ENCODE results near the gene LRRC3. TPM values are rescaled to one million over a fixed set of nuclear protein-coding genes. Genes with fewer than 3 reads are reported as not detected.

The LRRC3 gene
- total RNA-seq, 2 donors from 2014 or later, result 1.6 to 7.1 TPM

- no peak for TF ChIP-seq POLR2A (IDR thresholded peaks at IDR 0.05)
- TF ChIP-seq CTCF (IDR thresholded peaks at IDR 0.05), result no peak
- no peak for TF ChIP-seq POLR2AphosphoS5 (IDR thresholded peaks at IDR 0.05)
- Histone ChIP-seq H3K27ac (no peak overlapping the region), H3K4me1 (replicated peaks) (no peaks in the 10 kb centered on the region), H3K9me3 (no peaks in the 10 kb centered on the region), H3K36me3 (no peaks in the 10 kb centered on the region), H3K27me3 (replicated peaks; ENCODE audit: insufficient read depth) (peaks cover 3% of the 10 kb centered on the region), H3K4me3 (no peak overlapping the region)
- WGBS, result 63% methylated on average over 19 of the region's 19 CpGs
- intact Hi-C loops (cut with DNase I), result no loop called here
- no peak for DNase-seq (ENCODE audit: low spot score)
Measured at GRCh38 chr21:44445145-44445812, 10.0 kb upstream of the LRRC3 start.

DNA sequence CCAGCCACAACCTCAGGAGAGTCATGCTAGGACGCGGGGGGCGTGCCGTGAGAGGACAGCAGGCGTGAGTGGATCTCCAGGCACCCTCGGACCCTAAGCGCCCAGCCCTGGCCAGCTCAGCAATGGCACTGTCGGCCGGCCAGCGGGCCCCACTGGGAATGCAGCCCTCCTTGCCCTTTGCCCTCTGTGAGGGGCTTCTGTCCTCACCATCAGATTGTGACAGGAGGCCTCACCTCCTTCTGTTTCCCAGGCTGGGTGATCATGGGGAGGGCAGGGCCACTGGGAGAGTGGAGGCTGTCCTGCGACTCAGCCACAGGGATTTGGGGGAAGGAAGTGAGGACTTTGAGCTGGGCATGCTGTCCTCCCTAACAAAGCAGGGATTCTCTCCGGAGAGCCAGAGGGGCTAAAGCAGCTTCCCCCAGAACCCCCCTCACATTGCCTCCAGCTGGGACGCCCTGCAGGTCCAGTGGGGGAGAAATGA, 6.6 kb upstream of the LRRC3 start:
- Histone ChIP-seq H3K27me3 (replicated peaks; ENCODE audit: insufficient read depth) (peaks cover 3% of the 10 kb centered on the region), H3K9me3 (no peaks in the 10 kb centered on the region), H3K27ac (no peak overlapping the region), H3K4me1 (replicated peaks) (no peaks in the 10 kb centered on the region), H3K36me3 (no peaks in the 10 kb centered on the region), H3K4me3 (no peak overlapping the region)
- intact Hi-C loops (cut with DNase I), result no loop called here
- no peak for TF ChIP-seq POLR2A (IDR thresholded peaks at IDR 0.05)
- TF ChIP-seq POLR2AphosphoS5 (IDR thresholded peaks at IDR 0.05), result no peak
- no peak for TF ChIP-seq CTCF (IDR thresholded peaks at IDR 0.05)
- WGBS, result 72% methylated on average over 13 of the region's 13 CpGs
- no peak for DNase-seq (ENCODE audit: low spot score)

GRCh38 chr21:44449473-44450363, 5.6 kb upstream of the LRRC3 start:
- TF ChIP-seq CTCF (IDR thresholded peaks at IDR 0.05), result no peak
- no peak for DNase-seq (ENCODE audit: low spot score)
- no peak overlapping the region for H3K4me3 ChIP-seq
- no peaks in the 10 kb centered on the region for H3K9me3 ChIP-seq
- peaks cover 3% of the 10 kb centered on the region for H3K27me3 ChIP-seq (replicated peaks; ENCODE audit: insufficient read depth)
- no peaks in the 10 kb centered on the region for H3K4me1 ChIP-seq (replicated peaks)
- 56% methylated on average over 28 of the region's 28 CpGs for WGBS
- no peaks in the 10 kb centered on the region for H3K36me3 ChIP-seq
- intact Hi-C loops (cut with DNase I), result no loop called here
- H3K27ac ChIP-seq, result no peak overlapping the region

GRCh38 chr21:44450402-44450801, 4.9 kb upstream of the LRRC3 start:
- H3K4me3 ChIP-seq, result no peak overlapping the region
- peaks cover 3% of the 10 kb centered on the region for H3K27me3 ChIP-seq (replicated peaks; ENCODE audit: insufficient read depth)
- H3K4me1 ChIP-seq (replicated peaks), result no peaks in the 10 kb centered on the region
- TF ChIP-seq POLR2A (IDR thresholded peaks at IDR 0.05) (no peak), POLR2AphosphoS5 (IDR thresholded peaks at IDR 0.05) (no peak), CTCF (IDR thresholded peaks at IDR 0.05) (no peak)
- WGBS, result 77% methylated on average over 14 of the region's 14 CpGs
- DNase-seq (ENCODE audit: low spot score), result no peak
- intact Hi-C loops (cut with DNase I), result no loop called here
- no peaks in the 10 kb centered on the region for H3K9me3 ChIP-seq
- H3K36me3 ChIP-seq, result no peaks in the 10 kb centered on the region
- H3K27ac ChIP-seq, result no peak overlapping the region

Data from prostate gland (tissue), 2 donors.